ENCODE measurements around the gene HDHD5. TPM values are rescaled to one million over a fixed set of nuclear protein-coding genes. Genes with fewer than 3 reads are reported as not detected.

HDHD5 gene
- total RNA-seq, 1 donor from 2014 or later: 37.6 TPM

- intact Hi-C loops (cut with micrococcal nuclease): no loop called here
Observed at GRCh38 chr22:17120711-17121232, 38.3 kb downstream of the HDHD5 start.

GRCh38 chr22:17120281-17120680 lies 38.8 kb downstream of the HDHD5 start:
- intact Hi-C loops (cut with micrococcal nuclease): no loop called here

GRCh38 chr22:17119481-17120202 lies 39.4 kb downstream of the HDHD5 start:
- intact Hi-C loops (cut with micrococcal nuclease): loop anchor here (2.0 kb wide), 1 partner anchor 39 kb away; the partner anchor contains the start of gene HDHD5

- intact Hi-C loops (cut with micrococcal nuclease): loop anchor here (2.0 kb wide), 1 partner anchor 40 kb away; the partner anchor contains the start of gene HDHD5
Observed at GRCh38 chr22:17118342-17118741, 40.7 kb downstream of the HDHD5 start.

- intact Hi-C loops (cut with micrococcal nuclease): loop anchor here (2.0 kb wide), 2 partner anchors 31 to 41 kb away; partner anchors contain the start of gene HDHD5
Observed at GRCh38 chr22:17117890-17118289, 41.2 kb downstream of the HDHD5 start.

GRCh38 chr22:17117400-17117799 lies 41.7 kb downstream of the HDHD5 start:
- intact Hi-C loops (cut with micrococcal nuclease): loop anchor here (2.0 kb wide), 1 partner anchor 31 kb away; no protein-coding TSS in a partner anchor

- intact Hi-C loops (cut with micrococcal nuclease): loop anchor here (2.0 kb wide), 1 partner anchor 30 kb away; no protein-coding TSS in a partner anchor
Observed at GRCh38 chr22:17116572-17117330, 42.3 kb downstream of the HDHD5 start.

- intact Hi-C loops (cut with micrococcal nuclease): loop anchor here (2.0 kb wide), 1 partner anchor 29 kb away; no protein-coding TSS in a partner anchor
Observed at GRCh38 chr22:17115945-17116565, 43.0 kb downstream of the HDHD5 start.

- intact Hi-C loops (cut with micrococcal nuclease): no loop called here
Observed at GRCh38 chr22:17115236-17115635, 43.8 kb downstream of the HDHD5 start.

GRCh38 chr22:17114898-17115235 lies 44.2 kb downstream of the HDHD5 start:
- intact Hi-C loops (cut with micrococcal nuclease): no loop called here

GRCh38 chr22:17114173-17114897 lies 44.7 kb downstream of the HDHD5 start:
- intact Hi-C loops (cut with micrococcal nuclease): no loop called here

- intact Hi-C loops (cut with micrococcal nuclease): no loop called here
Observed at GRCh38 chr22:17113600-17113999, 45.5 kb downstream of the HDHD5 start.

- intact Hi-C loops (cut with micrococcal nuclease): no loop called here
Observed at GRCh38 chr22:17112491-17113042, 46.5 kb downstream of the HDHD5 start.

- intact Hi-C loops (cut with micrococcal nuclease): no loop called here
Observed at GRCh38 chr22:17110791-17111550, 48.1 kb downstream of the HDHD5 start.

GRCh38 chr22:17109976-17110375 lies 49.1 kb downstream of the HDHD5 start:
- intact Hi-C loops (cut with micrococcal nuclease): no loop called here

GRCh38 chr22:17109113-17109865 lies 49.8 kb downstream of the HDHD5 start:
- intact Hi-C loops (cut with micrococcal nuclease): no loop called here

- intact Hi-C loops (cut with micrococcal nuclease): no loop called here
Observed at GRCh38 chr22:17108256-17109112, 50.6 kb downstream of the HDHD5 start.

GRCh38 chr22:17107547-17107810 lies 51.6 kb downstream of the HDHD5 start:
- intact Hi-C loops (cut with micrococcal nuclease): loop anchor here (2.0 kb wide), 1 partner anchor 21 kb away; no protein-coding TSS in a partner anchor

Measured in T-helper 2 cell treated with Interferon-gamma antibody and Interleukin-4, amounts not matched to agents 100 ng/mL and 5 ng/mL, for 36 hours (primary cell).